ENCODE measurements around the gene HS3ST4. TPM values are rescaled to one million over a fixed set of nuclear protein-coding genes. Genes with fewer than 3 reads are reported as not detected.
A peak's percentile ranks its signal among the peaks of the same experiment; 100 is the strongest.
"Not testable (repeated sequence)": the region's sequence is repeated elsewhere in the genome, so short reads cannot be mapped to it uniquely, and the experiment has no call there.

Gene HS3ST4
- polyA plus RNA-seq, 1 donor: 0.39 TPM

DNA sequence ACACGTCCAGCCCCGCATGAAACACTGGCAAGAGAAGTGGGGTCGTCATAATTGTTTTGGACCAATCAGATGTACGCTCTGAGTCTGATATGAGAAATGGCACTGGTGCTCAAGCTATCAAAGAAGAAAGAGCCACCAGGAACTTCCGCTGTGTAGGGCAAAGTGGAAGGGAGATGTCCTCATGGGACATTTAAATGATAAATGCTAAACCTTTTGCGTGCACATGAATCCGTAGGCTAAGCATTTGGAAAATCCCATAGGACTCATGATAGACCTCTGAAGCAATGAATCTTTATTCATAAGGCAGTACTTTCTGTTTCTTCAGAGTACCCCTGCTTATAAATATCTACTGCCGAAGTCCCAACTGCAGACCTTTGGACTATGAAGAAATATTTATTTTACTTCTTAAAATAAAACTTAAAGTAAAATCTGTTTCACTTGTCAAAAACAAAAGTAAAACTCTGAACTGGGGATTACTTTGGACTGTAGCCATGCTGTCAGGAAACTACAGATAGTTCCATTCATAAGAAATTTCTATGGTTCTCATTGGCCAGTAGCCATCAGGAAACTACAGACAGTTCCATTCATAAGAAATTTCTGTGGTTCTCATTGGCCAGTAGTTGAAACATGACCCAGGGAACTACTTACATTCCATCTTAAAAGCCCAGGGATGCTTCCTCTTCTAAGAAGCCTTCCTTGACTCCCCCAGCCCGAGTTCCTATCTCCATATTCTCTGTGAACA, 335.1 kb downstream of the HS3ST4 start:
- no peaks in the 10 kb centered on the region for H3K36me3 ChIP-seq (ENCODE audit: control insufficient read depth, insufficient read depth, low read length)
- peak; percentile 13 to 47 for DNase-seq
- H3K27me3 ChIP-seq (ENCODE audit: control insufficient read depth, insufficient read depth, low read length): no peaks in the 10 kb centered on the region
- no peaks in the 10 kb centered on the region for H3K4me1 ChIP-seq (ENCODE audit: control insufficient read depth, insufficient read depth, low read length)
- H3K27ac ChIP-seq (ENCODE audit: low read length): no peak overlapping the region
- 100% methylated on average over 1 of the region's 9 CpGs for WGBS (ENCODE audit: insufficient coverage, low lambda C conversion rate)
- no peak overlapping the region for H3K4me3 ChIP-seq (ENCODE audit: low read length)
- H3K9me3 ChIP-seq (ENCODE audit: control insufficient read depth, low read depth, low read length): no peaks in the 10 kb centered on the region

DNA sequence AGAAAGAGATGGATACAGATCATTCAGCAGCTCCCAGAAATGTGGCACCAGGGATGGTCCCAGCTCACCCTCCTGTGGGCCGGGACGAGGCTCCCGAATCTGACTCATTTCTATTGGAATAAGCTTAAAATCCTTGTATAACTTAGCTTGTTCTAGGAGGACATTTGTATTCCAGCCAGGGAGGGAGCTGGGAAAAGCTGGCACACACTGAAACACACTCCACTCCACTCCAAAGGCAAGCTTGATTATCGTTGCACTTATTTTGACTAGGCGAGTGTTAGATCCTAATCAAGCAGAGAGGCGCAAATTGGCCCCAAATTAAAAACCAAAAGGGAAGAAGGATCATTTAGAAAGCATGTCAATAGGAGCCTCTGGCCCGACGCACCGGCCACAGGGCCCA, 339.5 kb downstream of the HS3ST4 start:
- no peak overlapping the region for H3K27ac ChIP-seq (ENCODE audit: low read length)
- H3K9me3 ChIP-seq (ENCODE audit: control insufficient read depth, low read depth, low read length): no peaks in the 10 kb centered on the region
- no CpG with 5 or more reads among the region's 9 CpGs for WGBS (ENCODE audit: insufficient coverage, low lambda C conversion rate)
- H3K4me1 ChIP-seq (ENCODE audit: control insufficient read depth, insufficient read depth, low read length): no peaks in the 10 kb centered on the region
- no peak overlapping the region for H3K4me3 ChIP-seq (ENCODE audit: low read length)
- DNase-seq: no peak
- no peaks in the 10 kb centered on the region for H3K36me3 ChIP-seq (ENCODE audit: control insufficient read depth, insufficient read depth, low read length)
- no peaks in the 10 kb centered on the region for H3K27me3 ChIP-seq (ENCODE audit: control insufficient read depth, insufficient read depth, low read length)

GRCh38 chr16:26032661-26033060, 340.9 kb downstream of the HS3ST4 start:
- not testable (repeated sequence) for H3K4me3 ChIP-seq (ENCODE audit: low read length); H3K9me3 ChIP-seq (ENCODE audit: control insufficient read depth, low read depth, low read length); H3K36me3 ChIP-seq (ENCODE audit: control insufficient read depth, insufficient read depth, low read length); H3K4me1 ChIP-seq (ENCODE audit: control insufficient read depth, insufficient read depth, low read length); H3K27me3 ChIP-seq (ENCODE audit: control insufficient read depth, insufficient read depth, low read length); H3K27ac ChIP-seq (ENCODE audit: low read length); DNase-seq
- no CpG with 5 or more reads among the region's 18 CpGs for WGBS (ENCODE audit: insufficient coverage, low lambda C conversion rate)

DNA sequence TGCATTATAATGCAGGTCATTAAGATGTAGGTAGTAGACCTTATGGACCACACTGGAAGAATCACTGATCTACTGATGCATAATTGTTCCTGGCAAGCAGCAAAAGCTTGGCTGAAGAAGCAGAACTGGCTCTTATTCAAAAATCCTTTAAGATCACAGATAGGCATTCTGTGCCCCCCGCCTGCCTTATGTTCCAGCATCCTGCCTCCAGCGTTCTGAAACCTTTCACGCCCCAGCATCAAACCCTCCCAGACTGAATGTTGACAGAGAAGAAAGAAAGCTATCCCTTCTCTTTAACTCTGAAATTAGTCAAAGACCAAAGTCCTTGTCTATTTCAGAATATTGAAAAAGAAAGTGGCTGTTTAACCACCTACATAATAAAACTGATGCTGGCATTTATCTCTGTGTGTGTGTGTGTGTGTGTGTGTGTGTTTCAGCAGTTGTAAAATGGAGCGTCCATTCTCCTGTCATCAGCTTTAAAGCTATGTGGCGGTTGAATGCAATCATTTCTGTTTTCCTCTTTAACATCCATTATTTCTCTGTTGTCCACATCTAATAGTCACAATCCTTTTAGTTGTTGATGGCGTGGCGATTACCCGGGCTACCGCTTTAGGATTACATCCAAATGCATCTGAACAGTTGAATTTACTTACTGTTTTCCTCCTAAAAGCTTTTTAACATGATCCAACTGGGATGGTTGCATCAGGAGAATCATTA, 350.4 kb downstream of the HS3ST4 start:
- no peaks in the 10 kb centered on the region for H3K36me3 ChIP-seq (ENCODE audit: control insufficient read depth, insufficient read depth, low read length)
- no peaks in the 10 kb centered on the region for H3K4me1 ChIP-seq (ENCODE audit: control insufficient read depth, insufficient read depth, low read length)
- no CpG with 5 or more reads among the region's 9 CpGs for WGBS (ENCODE audit: insufficient coverage, low lambda C conversion rate)
- no peaks in the 10 kb centered on the region for H3K9me3 ChIP-seq (ENCODE audit: control insufficient read depth, low read depth, low read length)
- H3K4me3 ChIP-seq (ENCODE audit: low read length): no peak overlapping the region
- peak; percentile 29 to 43 for DNase-seq
- no peak overlapping the region for H3K27ac ChIP-seq (ENCODE audit: low read length)
- H3K27me3 ChIP-seq (ENCODE audit: control insufficient read depth, insufficient read depth, low read length): no peaks in the 10 kb centered on the region

GRCh38 chr16:26050472-26050871, 358.7 kb downstream of the HS3ST4 start:
- no peaks in the 10 kb centered on the region for H3K36me3 ChIP-seq (ENCODE audit: control insufficient read depth, insufficient read depth, low read length)
- no peaks in the 10 kb centered on the region for H3K4me1 ChIP-seq (ENCODE audit: control insufficient read depth, insufficient read depth, low read length)
- no peaks in the 10 kb centered on the region for H3K27me3 ChIP-seq (ENCODE audit: control insufficient read depth, insufficient read depth, low read length)
- no peak overlapping the region for H3K27ac ChIP-seq (ENCODE audit: low read length)
- DNase-seq: no peak
- H3K9me3 ChIP-seq (ENCODE audit: control insufficient read depth, low read depth, low read length): no peaks in the 10 kb centered on the region
- WGBS (ENCODE audit: insufficient coverage, low lambda C conversion rate): no CpG with 5 or more reads among the region's 9 CpGs
- H3K4me3 ChIP-seq (ENCODE audit: low read length): no peak overlapping the region

- no peaks in the 10 kb centered on the region for H3K9me3 ChIP-seq (ENCODE audit: control insufficient read depth, low read depth, low read length)
- H3K36me3 ChIP-seq (ENCODE audit: control insufficient read depth, insufficient read depth, low read length): no peaks in the 10 kb centered on the region
- no peaks in the 10 kb centered on the region for H3K4me1 ChIP-seq (ENCODE audit: control insufficient read depth, insufficient read depth, low read length)
- no CpG with 5 or more reads among the region's 2 CpGs for WGBS (ENCODE audit: insufficient coverage, low lambda C conversion rate)
- no peak for DNase-seq
- H3K27me3 ChIP-seq (ENCODE audit: control insufficient read depth, insufficient read depth, low read length): no peaks in the 10 kb centered on the region
- H3K27ac ChIP-seq (ENCODE audit: low read length): no peak overlapping the region
- H3K4me3 ChIP-seq (ENCODE audit: low read length): no peak overlapping the region
Observed at GRCh38 chr16:26051063-26051462, 359.3 kb downstream of the HS3ST4 start.

GRCh38 chr16:26053889-26054288, 362.1 kb downstream of the HS3ST4 start:
- Histone ChIP-seq H3K4me3 (ENCODE audit: low read length) (no peak overlapping the region), H3K9me3 (ENCODE audit: control insufficient read depth, low read depth, low read length) (no peaks in the 10 kb centered on the region), H3K27ac (ENCODE audit: low read length) (no peak overlapping the region), H3K4me1 (ENCODE audit: control insufficient read depth, insufficient read depth, low read length) (no peaks in the 10 kb centered on the region), H3K27me3 (ENCODE audit: control insufficient read depth, insufficient read depth, low read length) (no peaks in the 10 kb centered on the region), H3K36me3 (ENCODE audit: control insufficient read depth, insufficient read depth, low read length) (no peaks in the 10 kb centered on the region)
- no peak for DNase-seq
- no CpG with 5 or more reads among the region's 3 CpGs for WGBS (ENCODE audit: insufficient coverage, low lambda C conversion rate)

GRCh38 chr16:26058326-26058725, 366.6 kb downstream of the HS3ST4 start:
- Histone ChIP-seq H3K4me1 (ENCODE audit: control insufficient read depth, insufficient read depth, low read length) (no peaks in the 10 kb centered on the region), H3K27me3 (ENCODE audit: control insufficient read depth, insufficient read depth, low read length) (no peaks in the 10 kb centered on the region), H3K27ac (ENCODE audit: low read length) (no peak overlapping the region), H3K9me3 (ENCODE audit: control insufficient read depth, low read depth, low read length) (no peaks in the 10 kb centered on the region), H3K4me3 (ENCODE audit: low read length) (no peak overlapping the region), H3K36me3 (ENCODE audit: control insufficient read depth, insufficient read depth, low read length) (no peaks in the 10 kb centered on the region)
- no CpG with 5 or more reads among the region's 3 CpGs for WGBS (ENCODE audit: insufficient coverage, low lambda C conversion rate)
- no peak for DNase-seq

DNA sequence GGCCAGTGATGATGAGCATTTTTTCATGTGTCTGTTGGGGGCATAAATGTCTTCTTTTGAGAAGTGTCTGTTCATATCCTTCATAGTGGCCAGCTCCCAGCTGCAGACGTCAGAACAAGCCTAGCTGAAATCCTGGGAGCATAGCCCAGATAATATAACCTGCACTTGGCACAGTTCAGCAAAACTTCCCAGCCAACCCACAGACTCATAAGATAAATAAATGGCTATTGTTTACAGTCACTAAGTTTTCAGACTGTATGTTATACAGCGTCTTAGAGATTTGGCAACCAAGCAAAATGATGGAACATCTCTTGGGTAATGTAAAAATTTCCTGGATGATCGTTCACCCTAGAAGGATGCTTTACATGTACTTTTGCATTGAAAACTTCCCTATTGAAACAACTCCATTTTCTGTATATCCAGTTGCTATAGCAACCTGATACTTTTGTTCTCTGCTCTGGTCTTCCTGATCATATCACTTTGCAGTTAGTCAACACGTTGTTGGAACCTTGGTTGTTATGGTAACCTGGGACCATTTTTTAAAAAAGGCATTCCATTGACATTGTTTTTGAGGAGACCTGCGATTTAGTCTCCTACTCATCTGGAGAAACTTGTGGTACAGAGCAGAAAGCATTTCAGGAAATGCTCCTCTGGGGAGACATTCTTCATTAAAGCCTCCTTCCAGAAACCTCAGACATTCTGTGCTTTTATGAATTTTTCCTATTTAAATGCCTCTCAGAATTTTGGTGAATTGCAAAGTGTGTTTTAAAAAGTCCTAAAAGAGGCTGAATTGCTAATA, 378.7 kb downstream of the HS3ST4 start:
- no peak overlapping the region for H3K27ac ChIP-seq (ENCODE audit: low read length)
- no peaks in the 10 kb centered on the region for H3K9me3 ChIP-seq (ENCODE audit: control insufficient read depth, low read depth, low read length)
- 50% methylated on average over 1 of the region's 5 CpGs for WGBS (ENCODE audit: insufficient coverage, low lambda C conversion rate)
- peaks cover 5% of the 10 kb centered on the region for H3K4me1 ChIP-seq (ENCODE audit: control insufficient read depth, insufficient read depth, low read length)
- H3K4me3 ChIP-seq (ENCODE audit: low read length): no peak overlapping the region
- DNase-seq: peak; percentile 9 to 21
- no peaks in the 10 kb centered on the region for H3K27me3 ChIP-seq (ENCODE audit: control insufficient read depth, insufficient read depth, low read length)
- H3K36me3 ChIP-seq (ENCODE audit: control insufficient read depth, insufficient read depth, low read length): no peaks in the 10 kb centered on the region

GRCh38 chr16:26071101-26071866, 379.5 kb downstream of the HS3ST4 start:
- no peaks in the 10 kb centered on the region for H3K36me3 ChIP-seq (ENCODE audit: control insufficient read depth, insufficient read depth, low read length)
- H3K4me1 ChIP-seq (ENCODE audit: control insufficient read depth, insufficient read depth, low read length): peaks cover 5% of the 10 kb centered on the region
- peak; percentile 48 to 70 for DNase-seq
- WGBS (ENCODE audit: insufficient coverage, low lambda C conversion rate): 61% methylated on average over 5 of the region's 9 CpGs
- no peak overlapping the region for H3K4me3 ChIP-seq (ENCODE audit: low read length)
- H3K27ac ChIP-seq (ENCODE audit: low read length): no peak overlapping the region
- H3K9me3 ChIP-seq (ENCODE audit: control insufficient read depth, low read depth, low read length): no peaks in the 10 kb centered on the region
- H3K27me3 ChIP-seq (ENCODE audit: control insufficient read depth, insufficient read depth, low read length): no peaks in the 10 kb centered on the region
